SHP77 (cell line): ENCODE results near the gene SORCS3.

Experiments used
- DNase-seq, 2 experiments: peaks; one replicate each; lab custom pipeline; 2025; lab: John Stamatoyannopoulos, UW

Gene SORCS3

DNA sequence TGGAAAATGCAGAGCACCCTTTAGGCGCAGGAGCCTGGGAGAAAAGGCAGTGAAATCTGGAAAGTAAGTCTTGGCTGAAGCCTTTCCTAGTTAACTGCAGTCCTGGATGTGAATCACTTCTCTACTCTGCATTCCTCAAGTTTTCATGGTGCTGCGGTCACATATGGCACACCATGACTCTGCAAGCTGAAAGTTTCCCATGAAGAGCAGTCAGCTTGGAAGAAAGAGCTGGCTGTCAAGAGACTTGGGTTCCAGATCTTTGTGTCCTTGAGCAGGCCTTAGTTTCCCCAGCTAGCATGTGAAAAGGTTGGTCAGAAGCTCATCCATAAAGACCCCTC lies 548.3 kb downstream of the SORCS3 start:
- no peak for DNase-seq

DNA sequence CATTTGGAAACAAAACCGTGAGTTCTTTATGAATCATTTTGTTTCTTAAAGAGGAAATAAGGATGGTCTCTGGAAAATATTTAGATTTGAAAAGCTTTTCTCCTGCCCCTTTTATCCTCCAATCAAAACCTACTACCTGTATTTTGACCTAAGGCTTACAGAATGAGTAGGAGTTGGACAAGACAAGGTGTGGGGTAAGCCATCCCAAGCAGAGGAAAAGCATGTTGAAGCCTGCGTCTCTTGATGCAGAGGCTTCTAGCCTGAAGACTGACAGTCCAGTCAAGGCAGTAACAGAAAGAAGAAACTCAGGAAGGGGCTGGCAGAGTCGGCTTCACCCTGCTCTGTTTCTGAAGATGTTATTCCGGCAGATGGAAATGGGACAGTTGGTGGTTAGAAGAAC lies 551.1 kb downstream of the SORCS3 start:
- DNase-seq, result no peak

DNA sequence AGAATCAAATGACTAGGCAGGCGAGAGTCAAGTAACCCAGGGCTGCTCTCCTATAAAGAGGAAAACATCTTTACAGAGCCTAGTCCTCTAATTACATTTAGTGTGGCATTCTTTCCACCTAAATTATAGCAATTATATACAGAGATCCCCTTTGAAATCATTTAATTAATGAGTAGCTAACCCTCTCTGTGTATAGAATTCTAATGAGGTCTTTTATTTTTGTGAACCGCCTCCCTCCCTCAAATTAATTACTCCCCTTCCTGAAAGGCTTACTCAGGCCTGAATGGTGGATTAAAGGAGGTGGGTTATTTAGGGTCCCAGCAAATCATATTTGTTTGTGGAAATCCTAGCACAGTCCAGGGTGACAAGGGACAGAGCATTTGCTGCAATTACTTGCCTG lies 551.8 kb downstream of the SORCS3 start:
- no peak for DNase-seq

DNA sequence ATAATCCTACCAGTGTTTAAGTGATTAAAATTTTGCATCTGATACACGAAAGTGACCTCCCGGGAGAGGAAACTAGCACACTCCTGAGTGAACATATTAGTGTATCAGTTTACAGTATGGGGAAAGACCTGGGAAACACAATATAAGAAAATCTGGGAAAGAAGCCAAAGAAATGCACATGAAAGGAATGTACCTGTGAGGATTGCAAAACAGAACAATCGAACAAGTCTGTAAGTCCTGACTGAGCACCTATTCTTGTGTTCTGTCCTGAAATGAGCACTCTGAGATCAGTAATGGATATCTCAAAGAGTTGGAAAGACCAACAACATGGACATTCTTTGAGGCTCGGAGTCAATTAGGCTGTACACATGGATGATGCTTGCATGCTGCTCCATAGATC lies 554.7 kb downstream of the SORCS3 start:
- DNase-seq, result no peak

DNA sequence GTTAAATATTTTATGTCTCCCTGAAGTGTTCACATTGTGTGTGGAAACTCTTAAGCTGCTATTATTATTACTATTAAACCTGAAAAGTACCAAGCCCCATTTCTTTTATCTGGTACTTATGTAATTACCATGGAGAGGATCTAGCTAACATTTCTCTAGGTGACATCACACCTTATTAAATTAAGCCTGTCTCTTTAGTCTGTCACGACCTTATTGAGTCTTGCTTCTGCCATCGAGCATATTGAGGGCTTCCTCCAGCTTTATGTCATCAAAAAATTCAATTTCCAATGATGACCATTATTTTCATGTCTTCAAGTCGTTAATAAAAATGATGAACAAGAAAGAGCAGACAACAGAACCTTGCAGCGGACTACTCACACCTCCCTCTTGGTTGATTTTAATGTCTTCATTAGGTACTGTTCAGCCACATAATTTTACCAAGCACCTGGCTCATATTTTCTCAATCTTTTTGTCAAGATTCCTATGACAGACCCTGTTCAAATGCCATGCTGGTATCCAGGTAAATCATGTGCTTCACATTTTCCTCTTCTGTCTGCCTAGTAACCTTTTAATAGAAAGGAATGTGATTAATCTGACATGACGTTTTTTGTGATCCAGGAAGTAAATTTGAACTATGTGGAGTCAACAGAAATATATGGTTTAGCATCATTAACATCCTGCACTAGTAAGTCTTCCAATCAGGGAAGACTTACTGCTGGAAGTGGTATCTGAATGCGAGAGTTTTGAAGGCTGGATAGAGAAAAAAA lies 556.7 kb downstream of the SORCS3 start:
- DNase-seq, result no peak

DNA sequence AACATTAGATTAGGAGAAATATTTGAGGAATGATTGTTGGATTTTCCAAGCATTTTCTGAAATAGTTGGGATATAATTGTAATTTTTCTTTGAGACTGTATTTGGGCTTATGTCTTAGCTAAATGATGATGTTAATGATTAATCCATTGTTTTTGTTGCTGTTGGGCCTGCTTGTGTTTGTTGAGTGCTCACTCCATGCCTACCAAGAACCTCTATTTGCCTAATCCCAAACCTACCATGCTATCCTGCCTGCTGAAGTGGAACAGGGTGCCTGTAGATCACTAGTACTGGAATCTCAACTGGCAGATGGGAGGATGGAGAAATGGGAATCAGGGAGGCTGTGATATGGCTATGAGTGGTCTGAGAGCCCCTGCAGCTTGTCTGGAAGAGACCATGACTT lies 565.5 kb downstream of the SORCS3 start:
- no peak for DNase-seq

DNA sequence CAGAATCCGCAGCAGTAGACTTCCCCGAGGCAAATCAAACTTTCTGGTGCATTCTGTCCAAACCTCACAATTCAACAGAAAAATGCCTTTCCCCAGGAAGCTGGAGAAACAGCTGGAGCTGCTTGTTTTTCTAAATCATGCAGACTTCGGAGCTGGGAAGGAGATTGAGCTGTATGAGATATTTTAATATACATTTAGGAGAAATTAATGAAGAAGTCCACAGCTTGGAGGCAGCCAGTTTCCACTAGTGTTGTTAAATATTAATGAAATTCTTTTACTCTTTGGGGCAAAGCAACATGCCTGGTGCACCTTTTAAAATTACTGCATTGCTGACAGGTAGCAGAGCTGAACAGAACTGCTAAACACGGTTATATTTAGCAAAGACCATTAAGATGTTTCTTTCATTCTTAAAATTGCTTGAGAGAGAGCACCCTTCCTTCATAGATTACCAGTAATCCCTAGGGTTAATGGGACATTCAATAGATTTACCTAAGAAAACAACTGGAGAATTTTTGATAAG lies 566.4 kb downstream of the SORCS3 start:
- no peak for DNase-seq

DNA sequence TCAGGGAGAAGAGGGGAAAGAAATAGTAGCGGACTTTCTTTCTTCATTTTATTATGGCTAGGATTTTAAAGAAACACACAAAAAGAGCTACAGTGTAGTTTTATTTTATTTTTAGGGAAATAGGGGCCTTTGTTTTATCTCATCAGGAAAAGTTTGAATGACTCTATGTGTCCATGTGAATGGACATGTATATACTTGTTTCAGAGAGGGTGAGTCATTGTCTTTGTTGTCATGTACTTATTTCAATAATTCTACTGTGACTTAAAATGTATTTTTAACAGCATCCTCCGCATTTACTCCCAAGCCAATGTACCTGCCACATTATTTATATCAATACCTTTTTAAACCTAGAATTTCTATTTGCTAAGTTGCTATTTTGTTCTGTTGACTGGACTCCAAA lies 569.5 kb downstream of the SORCS3 start:
- no peak for DNase-seq

DNA sequence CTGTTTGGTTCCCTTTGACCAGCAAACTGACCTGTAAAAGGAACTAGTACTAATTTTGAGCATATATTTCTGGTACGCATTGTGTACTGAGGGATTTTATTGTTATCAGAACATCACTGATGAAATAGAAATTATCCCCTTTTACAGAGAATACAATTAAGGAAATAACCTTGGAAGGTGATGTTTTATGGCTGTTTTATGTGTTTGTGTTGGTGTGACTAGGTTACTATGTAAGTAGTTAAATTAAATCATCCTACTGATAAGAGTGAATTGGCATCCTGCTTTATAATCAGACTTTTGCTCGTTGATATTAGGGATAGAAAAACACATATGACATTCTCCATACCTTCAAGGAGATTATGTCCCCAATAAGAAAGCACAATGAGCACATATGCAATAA lies 596.6 kb downstream of the SORCS3 start:
- no peak for DNase-seq

DNA sequence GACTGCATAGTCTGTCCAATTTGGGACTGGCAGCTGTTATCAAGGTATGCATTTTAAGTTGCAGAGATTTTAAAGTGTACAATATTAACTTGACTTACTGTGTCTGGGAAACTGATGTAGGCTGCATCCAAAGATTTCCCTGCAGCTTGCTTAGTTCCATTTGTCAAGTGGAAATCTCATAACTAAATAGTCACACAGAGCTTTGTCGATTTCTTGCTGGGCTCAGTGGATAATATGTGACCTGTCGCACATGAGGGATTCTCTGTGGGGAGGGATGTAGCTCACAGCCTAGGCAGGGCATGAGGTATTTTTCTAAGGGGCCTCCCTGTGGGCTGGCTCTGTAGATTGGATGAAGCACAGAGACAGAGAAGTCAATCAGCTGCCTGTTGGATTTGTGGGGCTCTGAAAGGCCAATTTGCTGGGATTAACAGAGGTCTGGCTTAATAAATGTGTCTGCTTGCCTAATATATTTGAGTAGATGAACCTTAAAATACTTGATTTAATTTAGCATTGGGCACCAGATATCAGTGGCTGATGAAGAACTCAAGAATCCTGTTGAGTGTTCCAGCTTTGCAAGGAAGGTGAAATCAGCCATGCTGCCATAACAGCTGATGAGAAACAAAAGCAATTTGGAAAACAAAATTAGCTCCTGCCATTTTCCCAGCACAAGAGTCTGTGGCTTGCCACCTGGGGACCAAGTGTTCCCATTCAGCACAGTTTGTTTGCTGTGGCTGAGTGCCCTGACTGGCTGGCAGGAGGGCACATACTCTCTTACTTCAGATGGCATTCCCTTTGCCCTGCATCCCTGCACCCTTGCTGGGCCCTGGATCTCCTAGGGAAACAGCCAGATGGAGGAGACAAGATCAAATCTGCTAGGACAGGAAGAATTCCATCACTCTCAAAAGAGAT lies 598.5 kb downstream of the SORCS3 start:
- no peak for DNase-seq

DNA sequence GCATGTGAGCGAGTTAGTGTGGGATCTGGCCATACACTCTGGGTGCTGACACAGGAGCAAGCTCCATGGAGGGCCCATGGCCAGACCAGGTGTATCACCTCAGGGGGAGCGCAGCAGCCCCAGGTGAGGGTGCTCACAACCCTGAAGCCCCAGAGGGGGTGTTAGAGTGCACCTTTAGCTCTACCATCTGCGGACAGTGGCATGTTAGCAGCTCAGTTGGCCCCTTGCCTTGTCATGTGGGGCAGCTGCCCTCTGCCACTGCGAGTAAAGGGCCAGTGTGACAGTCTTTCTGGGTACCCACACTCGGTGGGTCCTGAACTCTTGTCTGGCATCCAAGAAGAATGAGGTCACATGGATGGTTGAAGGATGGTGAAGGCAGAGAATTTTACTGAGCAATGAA lies 600.2 kb downstream of the SORCS3 start:
- no peak for DNase-seq

DNA sequence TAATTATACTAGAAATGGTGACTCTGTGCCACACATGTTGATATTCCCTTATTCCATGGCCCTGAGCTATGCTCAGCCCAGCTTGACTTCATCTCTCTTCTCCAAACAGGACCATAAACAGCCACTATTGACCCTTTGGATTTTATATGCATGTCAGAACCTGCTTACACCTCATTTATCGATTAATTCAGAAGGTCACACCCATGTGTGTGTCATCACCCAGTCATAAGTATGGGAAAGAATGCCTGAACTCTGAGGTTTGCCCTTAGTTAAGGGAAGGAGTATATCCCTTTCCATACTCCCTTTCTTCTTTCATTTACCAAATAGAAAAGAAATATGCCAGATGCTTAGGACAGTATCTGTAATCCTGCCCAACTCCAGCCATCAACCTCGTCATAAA lies 602.3 kb downstream of the SORCS3 start:
- DNase-seq, result no peak

DNA sequence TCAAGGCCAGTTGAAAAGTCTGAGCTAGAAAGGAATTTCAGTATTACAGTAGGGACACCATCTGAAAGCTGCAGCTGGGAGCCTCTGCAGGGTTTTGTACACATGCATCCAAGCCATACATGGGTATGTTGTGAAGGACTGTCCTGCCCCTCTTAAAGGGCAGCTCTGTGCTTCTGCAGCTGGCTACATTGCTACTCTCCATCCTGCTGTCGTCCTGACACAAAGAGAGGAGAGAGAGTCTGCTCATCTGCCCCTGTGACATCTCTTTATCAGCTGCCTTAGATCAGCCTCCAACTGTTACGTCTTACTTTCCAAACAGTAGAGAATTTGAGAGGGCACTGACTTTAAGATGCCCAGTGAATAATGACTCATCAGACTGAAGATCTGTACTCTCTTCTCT lies 602.7 kb downstream of the SORCS3 start:
- no peak for DNase-seq

DNA sequence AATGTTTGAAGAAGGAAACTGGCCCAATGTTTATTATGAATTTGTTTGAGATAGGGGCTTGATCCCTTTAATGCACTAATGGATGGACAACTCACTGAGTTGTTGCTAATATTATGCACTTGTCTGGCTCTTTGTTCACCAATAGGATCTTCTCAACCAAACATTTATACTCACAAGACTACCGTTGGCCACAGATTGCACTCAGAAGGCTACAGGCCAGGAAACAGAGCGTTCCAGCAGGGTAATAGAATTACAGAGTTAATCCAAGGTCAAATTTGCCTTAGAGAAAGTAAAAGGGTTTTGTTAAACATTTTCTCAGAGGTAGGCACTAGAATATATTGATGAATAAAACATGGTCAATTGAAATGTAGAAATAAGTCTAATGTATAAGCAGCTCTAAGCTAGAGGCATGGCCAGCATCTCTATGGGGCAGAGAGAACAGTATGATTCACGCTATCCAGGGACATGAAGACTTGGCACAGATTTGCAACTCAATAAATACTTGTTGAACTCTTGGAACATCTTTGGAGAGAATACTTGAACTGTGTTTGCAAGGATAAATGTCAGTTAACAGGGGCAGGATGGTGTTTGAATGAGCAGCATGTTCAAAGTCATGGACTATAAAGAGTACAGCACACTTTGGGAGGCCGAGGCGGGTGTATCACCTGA lies 606.9 kb downstream of the SORCS3 start:
- no peak for DNase-seq

DNA sequence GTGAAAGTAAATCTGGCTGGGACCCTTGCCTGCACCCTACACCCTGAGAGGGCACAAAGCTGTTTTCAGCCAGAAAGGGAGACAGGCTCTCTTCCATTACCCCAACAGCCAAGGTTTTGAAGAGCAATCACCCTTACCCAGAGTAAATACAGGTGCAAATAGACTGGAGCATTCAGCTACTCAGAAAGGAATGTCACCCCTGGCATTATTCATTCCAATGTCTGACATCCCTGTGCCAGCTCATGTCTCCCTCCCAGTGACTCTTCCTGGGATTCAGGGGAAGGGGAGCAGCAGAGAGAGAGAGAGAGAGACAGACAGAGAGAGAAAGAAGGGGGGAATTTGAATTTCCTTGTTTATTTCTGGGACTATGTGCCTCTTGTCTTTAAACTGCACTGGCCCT lies 611.8 kb downstream of the SORCS3 start:
- no peak for DNase-seq

DNA sequence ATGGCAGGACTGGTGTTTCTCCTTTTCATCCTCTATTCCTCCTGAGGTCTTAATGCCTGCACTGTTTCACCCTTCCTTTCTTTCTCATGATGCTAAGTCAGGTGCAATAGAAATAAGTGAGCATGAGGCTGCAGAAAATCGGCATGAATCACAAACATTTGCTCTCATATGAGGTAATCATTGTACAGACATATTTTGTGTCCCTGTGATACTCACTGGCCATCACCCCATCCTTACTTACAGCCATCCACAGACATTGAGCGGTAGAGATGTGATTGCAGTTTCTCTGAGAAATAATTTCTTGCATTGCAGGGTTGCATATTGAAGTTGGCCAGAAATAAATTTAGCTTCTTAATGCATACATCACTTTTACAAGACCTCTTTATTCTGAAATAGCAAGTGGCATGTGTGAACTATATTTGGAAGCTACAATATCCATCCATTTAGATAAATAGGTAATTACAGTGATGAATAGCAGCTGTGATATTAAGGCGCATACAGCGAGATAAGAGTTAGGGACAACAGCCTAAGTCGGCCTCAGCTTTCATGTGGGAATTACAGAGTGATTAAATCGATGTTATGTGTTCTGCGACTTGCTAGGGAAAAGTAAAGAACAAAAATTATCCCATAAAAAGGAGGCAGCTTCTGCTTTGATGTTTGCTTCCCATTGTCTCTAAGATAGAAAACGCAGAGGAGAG lies 612.6 kb downstream of the SORCS3 start:
- no peak for DNase-seq

DNA sequence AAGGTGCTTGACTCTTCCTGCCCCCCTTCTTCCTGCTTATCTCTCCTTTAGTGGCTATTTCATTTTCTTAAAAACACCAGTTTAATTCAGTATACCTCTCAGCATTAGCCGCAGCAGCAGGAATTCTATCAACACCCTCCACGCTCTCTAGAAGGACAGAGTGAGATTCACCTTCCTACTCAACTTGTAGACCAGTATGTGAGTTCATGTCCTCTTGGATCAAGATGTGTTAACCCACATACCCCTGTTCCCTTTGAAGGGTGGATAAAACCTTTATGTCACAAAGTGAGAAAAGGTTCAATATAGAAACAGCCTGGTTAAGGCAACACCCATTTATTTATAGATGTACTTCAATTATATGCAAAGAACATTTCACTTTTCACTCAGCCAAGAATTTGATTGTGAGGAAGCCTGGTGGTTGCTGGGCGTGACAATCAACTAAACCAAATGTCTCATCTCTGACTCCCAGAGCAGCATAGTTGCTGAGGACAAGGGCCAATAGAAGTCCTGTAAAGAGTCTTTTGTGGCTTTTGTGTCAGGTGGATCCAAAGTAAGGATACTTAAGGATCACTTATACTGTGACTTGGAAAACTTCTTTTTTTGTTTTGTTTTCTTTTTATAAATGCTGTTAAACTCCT lies 617.1 kb downstream of the SORCS3 start:
- DNase-seq, result no peak

DNA sequence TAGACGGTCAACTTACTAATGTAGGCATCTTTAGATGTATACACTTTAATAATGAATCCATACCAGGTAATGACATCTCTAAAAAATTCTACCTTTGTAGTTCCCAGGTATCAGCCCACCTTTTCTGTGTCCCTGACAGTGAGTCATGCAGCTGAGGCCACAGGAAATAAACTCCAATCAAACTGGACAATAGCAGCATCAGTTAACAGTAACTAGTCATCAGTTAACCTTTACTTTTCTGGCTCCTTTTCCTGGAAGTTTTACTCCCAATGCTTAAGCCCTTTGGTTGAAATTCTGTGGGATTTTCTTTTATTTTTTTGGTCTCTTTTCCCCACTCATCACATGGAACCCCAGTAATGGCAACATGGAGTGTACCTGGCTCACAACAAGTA lies 617.6 kb downstream of the SORCS3 start:
- no peak for DNase-seq

DNA sequence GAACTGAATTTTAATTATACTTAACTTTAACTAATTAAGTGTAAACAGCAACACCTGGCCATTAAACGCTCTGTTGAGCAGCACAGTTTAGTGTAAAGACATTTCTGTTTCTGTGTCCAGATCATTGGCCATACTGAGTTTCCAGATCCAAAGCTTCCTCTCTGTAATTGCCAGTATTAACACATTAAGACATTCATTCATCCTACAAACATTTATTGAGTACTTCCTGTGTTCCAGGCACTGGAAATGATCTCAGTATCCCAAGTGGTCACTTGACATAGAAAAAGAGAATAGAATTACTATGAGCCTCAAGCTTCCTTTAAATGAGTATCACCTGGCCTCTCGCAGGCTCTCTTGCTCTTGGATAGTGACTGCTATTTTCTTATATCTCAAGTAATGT lies 618.1 kb downstream of the SORCS3 start:
- no peak for DNase-seq

DNA sequence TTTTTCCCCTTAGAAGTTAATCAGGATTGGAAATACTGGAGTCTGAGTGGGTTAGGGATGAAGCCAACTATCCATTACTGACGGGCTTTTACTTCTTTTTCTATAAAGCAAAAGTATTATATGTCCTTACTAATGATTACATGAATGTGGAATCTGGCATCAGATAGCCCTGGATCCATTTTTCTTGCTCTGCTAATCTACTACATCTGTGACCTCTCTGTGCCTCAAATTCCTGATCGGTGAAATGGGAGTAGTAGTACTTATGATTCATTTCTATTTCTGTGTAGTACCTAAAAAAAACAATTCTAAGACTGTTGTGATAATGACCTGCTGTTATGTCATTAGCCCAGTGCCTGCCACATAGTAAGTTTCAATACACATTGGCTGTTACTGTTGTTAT lies 621.6 kb downstream of the SORCS3 start:
- no peak for DNase-seq

DNA sequence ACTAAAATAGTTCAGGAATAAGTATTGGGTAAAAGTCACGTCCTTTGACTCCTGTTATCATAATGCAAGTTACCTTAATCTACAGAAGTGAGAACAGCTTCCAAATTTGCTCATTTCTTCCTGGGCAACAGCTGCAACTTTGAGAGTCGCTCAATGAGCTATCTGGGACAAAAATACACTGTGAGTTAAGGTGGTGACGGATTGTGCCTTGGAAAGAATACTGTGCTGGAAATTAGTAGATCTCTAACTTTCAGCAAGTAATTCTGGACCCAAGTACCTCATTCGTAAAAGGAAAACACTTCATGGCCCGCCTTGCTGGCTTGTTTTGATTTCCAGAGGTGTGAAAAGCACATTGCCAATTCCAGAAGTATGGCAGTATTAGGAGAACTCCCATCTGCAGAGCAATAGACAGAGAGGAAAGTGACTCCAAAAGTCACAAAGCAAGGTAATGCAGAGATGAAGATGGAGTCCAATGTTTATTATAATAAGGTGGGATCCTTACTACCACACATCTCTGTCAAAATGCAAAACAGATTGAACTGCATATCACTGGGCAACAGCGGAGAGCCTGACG lies 626.0 kb downstream of the SORCS3 start:
- DNase-seq, result no peak
